ENCODE data around the gene ADGRA1.

The ADGRA1 gene

GRCh38 chr10:133143546-133143945 lies 55.8 kb downstream of the ADGRA1 start:
- Histone ChIP-seq H3F3A (ENCODE audit: insufficient read depth, low read length) (no peaks in the 10 kb centered on the region), H3K9me3 (ENCODE audit: low read length) (no peaks in the 10 kb centered on the region), H3K27me3 (ENCODE audit: insufficient read depth, low read length) (no peaks in the 10 kb centered on the region), H3K36me3 (ENCODE audit: insufficient read depth, low read length) (no peaks in the 10 kb centered on the region), H3K9me2 (ENCODE audit: low read depth, low read length) (no peaks in the 10 kb centered on the region), H3K79me2 (ENCODE audit: insufficient read depth, low read length) (no peaks in the 10 kb centered on the region), H4K20me1 (ENCODE audit: insufficient read depth, low read length) (no peaks in the 10 kb centered on the region), H2AFZ (ENCODE audit: low read length) (no peak overlapping the region), H3K9ac (ENCODE audit: low read length) (no peak overlapping the region), H3K4me3 (ENCODE audit: low read depth, low read length, poor library complexity, severe bottlenecking) (no peak overlapping the region), H3K4me1 (ENCODE audit: insufficient read depth, low read length, severe bottlenecking) (no peaks in the 10 kb centered on the region), H3K4me2 (ENCODE audit: low read length) (no peak overlapping the region), H3K27ac (ENCODE audit: low read depth, low read length, poor library complexity, severe bottlenecking) (no peak overlapping the region)
- TF ChIP-seq EZH2 (IDR thresholded peaks at IDR 0.05; ENCODE audit: borderline replicate concordance, low read length) = no peak
- TF ChIP-seq, protein P1, sequence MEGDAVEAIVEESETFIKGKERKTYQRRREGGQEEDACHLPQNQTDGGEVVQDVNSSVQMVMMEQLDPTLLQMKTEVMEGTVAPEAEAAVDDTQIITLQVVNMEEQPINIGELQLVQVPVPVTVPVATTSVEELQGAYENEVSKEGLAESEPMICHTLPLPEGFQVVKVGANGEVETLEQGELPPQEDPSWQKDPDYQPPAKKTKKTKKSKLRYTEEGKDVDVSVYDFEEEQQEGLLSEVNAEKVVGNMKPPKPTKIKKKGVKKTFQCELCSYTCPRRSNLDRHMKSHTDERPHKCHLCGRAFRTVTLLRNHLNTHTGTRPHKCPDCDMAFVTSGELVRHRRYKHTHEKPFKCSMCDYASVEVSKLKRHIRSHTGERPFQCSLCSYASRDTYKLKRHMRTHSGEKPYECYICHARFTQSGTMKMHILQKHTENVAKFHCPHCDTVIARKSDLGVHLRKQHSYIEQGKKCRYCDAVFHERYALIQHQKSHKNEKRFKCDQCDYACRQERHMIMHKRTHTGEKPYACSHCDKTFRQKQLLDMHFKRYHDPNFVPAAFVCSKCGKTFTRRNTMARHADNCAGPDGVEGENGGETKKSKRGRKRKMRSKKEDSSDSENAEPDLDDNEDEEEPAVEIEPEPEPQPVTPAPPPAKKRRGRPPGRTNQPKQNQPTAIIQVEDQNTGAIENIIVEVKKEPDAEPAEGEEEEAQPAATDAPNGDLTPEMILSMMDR (IDR thresholded peaks at IDR 0.05; ENCODE audit: low read length) = no peak

GRCh38 chr10:133144771-133145170 lies 57.0 kb downstream of the ADGRA1 start:
- Histone ChIP-seq H3K27me3 (ENCODE audit: insufficient read depth, low read length) (no peaks in the 10 kb centered on the region), H3K4me2 (ENCODE audit: low read length) (no peak overlapping the region), H3K79me2 (ENCODE audit: insufficient read depth, low read length) (no peaks in the 10 kb centered on the region)

DNA sequence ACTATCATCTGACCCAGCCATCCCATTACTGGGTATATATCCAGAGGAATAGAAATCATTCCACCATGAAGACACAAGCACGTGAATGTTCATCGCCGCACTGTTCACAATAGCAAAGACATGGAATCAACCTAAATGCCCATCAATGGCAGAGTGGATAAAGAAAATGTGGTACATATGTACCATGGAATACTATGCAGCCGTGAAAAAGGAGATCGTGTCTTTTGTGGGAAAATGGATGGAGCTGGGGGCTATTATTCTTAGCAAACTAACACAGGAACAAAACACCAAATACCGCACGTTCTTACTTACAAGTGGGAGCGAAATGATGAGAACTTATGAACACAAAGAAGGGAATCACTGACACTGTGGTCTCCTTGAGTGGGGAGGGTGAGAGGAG lies 62.5 kb downstream of the ADGRA1 start:
- Histone ChIP-seq H4K20me1 (ENCODE audit: insufficient read depth, low read length) (no peaks in the 10 kb centered on the region), H2AFZ (ENCODE audit: low read length) (no peak overlapping the region), H3K27ac (ENCODE audit: low read depth, low read length, poor library complexity, severe bottlenecking) (no peak overlapping the region), H3K9me2 (ENCODE audit: low read depth, low read length) (no peaks in the 10 kb centered on the region), H3K4me2 (ENCODE audit: low read length) (no peak overlapping the region), H3K4me3 (ENCODE audit: low read depth, low read length, poor library complexity, severe bottlenecking) (no peak overlapping the region), H3K9me3 (ENCODE audit: low read length) (no peaks in the 10 kb centered on the region), H3K4me1 (ENCODE audit: insufficient read depth, low read length, severe bottlenecking) (no peaks in the 10 kb centered on the region), H3F3A (ENCODE audit: insufficient read depth, low read length) (no peaks in the 10 kb centered on the region), H3K27me3 (ENCODE audit: insufficient read depth, low read length) (no peaks in the 10 kb centered on the region), H3K36me3 (ENCODE audit: insufficient read depth, low read length) (no peaks in the 10 kb centered on the region), H3K9ac (ENCODE audit: low read length) (no peak overlapping the region), H3K79me2 (ENCODE audit: insufficient read depth, low read length) (no peaks in the 10 kb centered on the region)
- no peak for TF ChIP-seq EZH2 (IDR thresholded peaks at IDR 0.05; ENCODE audit: borderline replicate concordance, low read length)
- TF ChIP-seq, protein P1 (IDR thresholded peaks at IDR 0.05; ENCODE audit: low read length) = no peak

More at GRCh38 chr10:133144771-133145170, 57.0 kb downstream of the ADGRA1 start:
- Histone ChIP-seq H3K9me2 (ENCODE audit: low read depth, low read length) (no peaks in the 10 kb centered on the region), H3K4me1 (ENCODE audit: insufficient read depth, low read length, severe bottlenecking) (no peaks in the 10 kb centered on the region), H3K4me3 (ENCODE audit: low read depth, low read length, poor library complexity, severe bottlenecking) (no peak overlapping the region), H2AFZ (ENCODE audit: low read length) (no peak overlapping the region), H3K27ac (ENCODE audit: low read depth, low read length, poor library complexity, severe bottlenecking) (no peak overlapping the region), H3K9ac (ENCODE audit: low read length) (no peak overlapping the region), H3F3A (ENCODE audit: insufficient read depth, low read length) (no peaks in the 10 kb centered on the region), H3K9me3 (ENCODE audit: low read length) (no peaks in the 10 kb centered on the region), H4K20me1 (ENCODE audit: insufficient read depth, low read length) (no peaks in the 10 kb centered on the region), H3K36me3 (ENCODE audit: insufficient read depth, low read length) (no peaks in the 10 kb centered on the region)
- no peak for TF ChIP-seq EZH2 (IDR thresholded peaks at IDR 0.05; ENCODE audit: borderline replicate concordance, low read length)
- TF ChIP-seq, protein P1 (IDR thresholded peaks at IDR 0.05; ENCODE audit: low read length) = no peak

Measured in OCI-LY1 (cell line).